Measurements from ENCODE around the gene RNF157. TPM values are rescaled to one million over a fixed set of nuclear protein-coding genes. Genes with fewer than 3 reads are reported as not detected.

The RNF157 gene
- total and polyA plus RNA-seq, 9 of the 15 experiments (the other 6 are each of a cell fraction or from before 2014, with no cell fraction given) = 8.1 to 31.7 (median 20.8) TPM

DNA sequence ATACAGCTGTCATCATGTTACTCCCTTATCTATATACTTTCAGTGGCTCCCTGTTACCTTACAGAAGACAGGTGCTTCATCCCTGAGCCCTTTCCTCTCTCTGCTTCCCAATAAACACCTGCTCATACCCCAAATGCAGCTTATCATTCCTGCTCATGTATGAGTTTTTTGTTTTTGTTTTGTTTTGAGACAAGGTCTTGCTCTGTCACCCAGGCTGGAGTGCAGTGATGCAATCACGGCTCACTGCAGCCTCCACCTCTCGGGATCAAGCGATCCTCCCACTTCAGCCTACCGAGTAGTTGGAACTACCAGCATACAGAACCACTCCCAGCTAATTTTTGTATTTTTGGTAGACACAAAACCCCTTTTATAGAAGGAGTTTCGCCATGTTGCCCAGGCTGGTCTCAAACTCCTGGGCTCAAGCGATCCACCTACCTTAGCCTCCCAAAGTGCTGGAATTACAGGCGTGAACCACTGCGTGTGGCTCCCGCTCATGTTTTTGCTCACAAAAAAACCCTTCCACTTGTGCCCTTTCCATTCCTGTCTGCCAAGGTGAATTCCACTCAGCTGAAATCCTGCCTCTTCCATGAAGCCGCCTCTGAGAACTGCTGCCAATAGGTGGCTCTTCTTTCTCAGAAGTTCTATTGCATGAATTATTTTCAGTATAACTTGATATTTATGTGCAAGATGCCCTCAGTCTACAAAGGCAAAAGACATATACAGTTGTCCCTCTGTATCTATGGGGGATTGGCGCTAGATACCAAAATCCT is 7.9 kb upstream of the RNF157 start (continued):
- TF ChIP-seq, protein P1, sequence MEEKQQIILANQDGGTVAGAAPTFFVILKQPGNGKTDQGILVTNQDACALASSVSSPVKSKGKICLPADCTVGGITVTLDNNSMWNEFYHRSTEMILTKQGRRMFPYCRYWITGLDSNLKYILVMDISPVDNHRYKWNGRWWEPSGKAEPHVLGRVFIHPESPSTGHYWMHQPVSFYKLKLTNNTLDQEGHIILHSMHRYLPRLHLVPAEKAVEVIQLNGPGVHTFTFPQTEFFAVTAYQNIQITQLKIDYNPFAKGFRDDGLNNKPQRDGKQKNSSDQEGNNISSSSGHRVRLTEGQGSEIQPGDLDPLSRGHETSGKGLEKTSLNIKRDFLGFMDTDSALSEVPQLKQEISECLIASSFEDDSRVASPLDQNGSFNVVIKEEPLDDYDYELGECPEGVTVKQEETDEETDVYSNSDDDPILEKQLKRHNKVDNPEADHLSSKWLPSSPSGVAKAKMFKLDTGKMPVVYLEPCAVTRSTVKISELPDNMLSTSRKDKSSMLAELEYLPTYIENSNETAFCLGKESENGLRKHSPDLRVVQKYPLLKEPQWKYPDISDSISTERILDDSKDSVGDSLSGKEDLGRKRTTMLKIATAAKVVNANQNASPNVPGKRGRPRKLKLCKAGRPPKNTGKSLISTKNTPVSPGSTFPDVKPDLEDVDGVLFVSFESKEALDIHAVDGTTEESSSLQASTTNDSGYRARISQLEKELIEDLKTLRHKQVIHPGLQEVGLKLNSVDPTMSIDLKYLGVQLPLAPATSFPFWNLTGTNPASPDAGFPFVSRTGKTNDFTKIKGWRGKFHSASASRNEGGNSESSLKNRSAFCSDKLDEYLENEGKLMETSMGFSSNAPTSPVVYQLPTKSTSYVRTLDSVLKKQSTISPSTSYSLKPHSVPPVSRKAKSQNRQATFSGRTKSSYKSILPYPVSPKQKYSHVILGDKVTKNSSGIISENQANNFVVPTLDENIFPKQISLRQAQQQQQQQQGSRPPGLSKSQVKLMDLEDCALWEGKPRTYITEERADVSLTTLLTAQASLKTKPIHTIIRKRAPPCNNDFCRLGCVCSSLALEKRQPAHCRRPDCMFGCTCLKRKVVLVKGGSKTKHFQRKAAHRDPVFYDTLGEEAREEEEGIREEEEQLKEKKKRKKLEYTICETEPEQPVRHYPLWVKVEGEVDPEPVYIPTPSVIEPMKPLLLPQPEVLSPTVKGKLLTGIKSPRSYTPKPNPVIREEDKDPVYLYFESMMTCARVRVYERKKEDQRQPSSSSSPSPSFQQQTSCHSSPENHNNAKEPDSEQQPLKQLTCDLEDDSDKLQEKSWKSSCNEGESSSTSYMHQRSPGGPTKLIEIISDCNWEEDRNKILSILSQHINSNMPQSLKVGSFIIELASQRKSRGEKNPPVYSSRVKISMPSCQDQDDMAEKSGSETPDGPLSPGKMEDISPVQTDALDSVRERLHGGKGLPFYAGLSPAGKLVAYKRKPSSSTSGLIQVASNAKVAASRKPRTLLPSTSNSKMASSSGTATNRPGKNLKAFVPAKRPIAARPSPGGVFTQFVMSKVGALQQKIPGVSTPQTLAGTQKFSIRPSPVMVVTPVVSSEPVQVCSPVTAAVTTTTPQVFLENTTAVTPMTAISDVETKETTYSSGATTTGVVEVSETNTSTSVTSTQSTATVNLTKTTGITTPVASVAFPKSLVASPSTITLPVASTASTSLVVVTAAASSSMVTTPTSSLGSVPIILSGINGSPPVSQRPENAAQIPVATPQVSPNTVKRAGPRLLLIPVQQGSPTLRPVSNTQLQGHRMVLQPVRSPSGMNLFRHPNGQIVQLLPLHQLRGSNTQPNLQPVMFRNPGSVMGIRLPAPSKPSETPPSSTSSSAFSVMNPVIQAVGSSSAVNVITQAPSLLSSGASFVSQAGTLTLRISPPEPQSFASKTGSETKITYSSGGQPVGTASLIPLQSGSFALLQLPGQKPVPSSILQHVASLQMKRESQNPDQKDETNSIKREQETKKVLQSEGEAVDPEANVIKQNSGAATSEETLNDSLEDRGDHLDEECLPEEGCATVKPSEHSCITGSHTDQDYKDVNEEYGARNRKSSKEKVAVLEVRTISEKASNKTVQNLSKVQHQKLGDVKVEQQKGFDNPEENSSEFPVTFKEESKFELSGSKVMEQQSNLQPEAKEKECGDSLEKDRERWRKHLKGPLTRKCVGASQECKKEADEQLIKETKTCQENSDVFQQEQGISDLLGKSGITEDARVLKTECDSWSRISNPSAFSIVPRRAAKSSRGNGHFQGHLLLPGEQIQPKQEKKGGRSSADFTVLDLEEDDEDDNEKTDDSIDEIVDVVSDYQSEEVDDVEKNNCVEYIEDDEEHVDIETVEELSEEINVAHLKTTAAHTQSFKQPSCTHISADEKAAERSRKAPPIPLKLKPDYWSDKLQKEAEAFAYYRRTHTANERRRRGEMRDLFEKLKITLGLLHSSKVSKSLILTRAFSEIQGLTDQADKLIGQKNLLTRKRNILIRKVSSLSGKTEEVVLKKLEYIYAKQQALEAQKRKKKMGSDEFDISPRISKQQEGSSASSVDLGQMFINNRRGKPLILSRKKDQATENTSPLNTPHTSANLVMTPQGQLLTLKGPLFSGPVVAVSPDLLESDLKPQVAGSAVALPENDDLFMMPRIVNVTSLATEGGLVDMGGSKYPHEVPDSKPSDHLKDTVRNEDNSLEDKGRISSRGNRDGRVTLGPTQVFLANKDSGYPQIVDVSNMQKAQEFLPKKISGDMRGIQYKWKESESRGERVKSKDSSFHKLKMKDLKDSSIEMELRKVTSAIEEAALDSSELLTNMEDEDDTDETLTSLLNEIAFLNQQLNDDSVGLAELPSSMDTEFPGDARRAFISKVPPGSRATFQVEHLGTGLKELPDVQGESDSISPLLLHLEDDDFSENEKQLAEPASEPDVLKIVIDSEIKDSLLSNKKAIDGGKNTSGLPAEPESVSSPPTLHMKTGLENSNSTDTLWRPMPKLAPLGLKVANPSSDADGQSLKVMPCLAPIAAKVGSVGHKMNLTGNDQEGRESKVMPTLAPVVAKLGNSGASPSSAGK (IDR thresholded peaks at IDR 0.05) = 0 out of 2 replicates have a peak, but pooled peaks have one; percentile 6
- TF ChIP-seq ZNF212 (CRISPR knock-in tag; IDR thresholded peaks at IDR 0.05) (no peak), JUND (IDR thresholded peaks at IDR 0.05; ENCODE audit: borderline replicate concordance, low read depth, low read length) (peak; percentile 64), JUND (tag; IDR thresholded peaks at IDR 0.05; ENCODE audit: borderline replicate concordance, low read depth, low read length) (peak; percentile 20; the same call in 1 of the 3 replicates), MTA1 (IDR thresholded peaks at IDR 0.05; ENCODE audit: borderline replicate concordance) (peak; percentile 26; the same call in 1 of the 2 replicates), CEBPG (CRISPR knock-in tag; IDR thresholded peaks at IDR 0.05) (peak; percentile 94), CEBPG (tag; conservative IDR thresholded peaks at IDR 0.05 in 1 of 2, IDR thresholded peaks at IDR 0.05 in 1 of 2) (peak; percentile 96 to 97), ATF1 (CRISPR knock-in tag; IDR thresholded peaks at IDR 0.05) (no peak), ATF1 (tag; IDR thresholded peaks at IDR 0.05) (no peak), PKNOX1 (IDR thresholded peaks at IDR 0.05) (peak; percentile 39; the same call in 1 of the 2 replicates), RCOR1 (IDR thresholded peaks at IDR 0.05; ENCODE audit: borderline replicate concordance in 1 of 2, low read depth in 2 of 2, low read length in 2 of 2) (0 out of 4 replicates have a peak, but pooled peaks of 1 of the 2 experiments have one; percentile 52), SOX6 (IDR thresholded peaks at IDR 0.05) (no peak), NELFE (IDR thresholded peaks at IDR 0.05; ENCODE audit: insufficient read depth, insufficient read length) (no peak), DPF2 (IDR thresholded peaks at IDR 0.05) (peak; percentile 67; the same call in 1 of the 2 replicates), FOXJ2 (tag; IDR thresholded peaks at IDR 0.05) (peak; percentile 62; the same call in 1 of the 2 replicates), HDAC1 (IDR thresholded peaks at IDR 0.05) (0 out of 4 replicates have a peak, but pooled peaks of 1 of the 2 experiments have one; percentile 22), SMARCE1 (IDR thresholded peaks at IDR 0.05) (peak; percentile 45; the same call in 1 of the 2 replicates)
